CD4-positive, alpha-beta T cell treated with Interleukin-6 at 100 ng/mL for 8 hours (primary cell): ENCODE data around the gene SLC22A12.

Experiments
- DNase-seq: peaks from one replicate; pipeline ENCODE4 v3.0.0-alpha.2; 2020; ENCODE audit warnings: mixed read lengths, low spot score

Gene SLC22A12

DNA sequence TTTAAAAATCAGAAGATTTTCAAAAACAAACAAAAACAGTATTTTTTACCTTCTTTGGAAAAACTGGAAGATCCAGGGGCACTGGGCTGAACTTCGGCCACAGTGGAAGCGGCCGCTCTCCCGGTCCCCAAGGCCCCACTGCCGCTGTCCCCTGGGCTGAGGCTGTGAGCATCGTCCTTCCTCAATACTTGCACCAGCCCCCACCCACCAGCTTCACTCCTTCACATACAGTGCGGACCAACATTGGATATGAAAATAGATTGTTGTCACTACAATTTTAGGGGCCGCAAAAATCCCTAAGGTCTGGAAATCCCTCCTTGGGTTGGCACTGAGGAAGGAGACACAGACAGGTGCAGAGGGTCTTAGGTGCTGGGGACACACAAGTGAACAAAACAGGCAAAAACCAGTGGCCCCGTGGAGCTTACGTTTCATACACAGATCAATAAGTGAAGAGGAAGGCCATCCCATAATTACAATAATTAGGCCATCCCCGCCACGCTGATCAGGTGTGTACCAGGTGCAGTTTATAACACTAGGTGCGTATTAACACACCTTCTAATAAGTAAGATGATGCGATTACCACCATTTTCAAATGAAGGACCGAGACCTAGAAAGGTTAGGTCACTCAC is 28.2 kb upstream of the SLC22A12 start:
- DNase-seq: no peak

DNA sequence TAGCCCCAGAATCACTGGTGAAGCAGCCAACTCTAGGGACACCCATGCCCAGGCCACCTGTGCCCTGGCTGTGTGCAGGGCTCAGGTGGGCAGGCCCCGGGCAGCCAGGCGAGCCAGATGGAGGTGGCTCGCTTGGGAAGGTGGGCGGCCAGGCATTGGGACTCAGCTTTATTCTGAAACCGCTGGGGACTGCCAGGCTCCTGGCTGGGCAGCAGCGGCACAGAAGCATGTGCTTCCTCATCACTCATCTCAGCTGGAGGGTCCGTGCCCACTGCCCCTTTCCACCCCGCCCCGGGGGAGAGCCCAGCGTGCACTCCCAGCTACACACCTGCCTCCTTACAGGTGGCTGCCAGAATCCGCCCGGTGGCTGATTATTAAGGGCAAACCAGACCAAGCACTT is 27.1 kb upstream of the SLC22A12 start:
- DNase-seq: no peak

DNA sequence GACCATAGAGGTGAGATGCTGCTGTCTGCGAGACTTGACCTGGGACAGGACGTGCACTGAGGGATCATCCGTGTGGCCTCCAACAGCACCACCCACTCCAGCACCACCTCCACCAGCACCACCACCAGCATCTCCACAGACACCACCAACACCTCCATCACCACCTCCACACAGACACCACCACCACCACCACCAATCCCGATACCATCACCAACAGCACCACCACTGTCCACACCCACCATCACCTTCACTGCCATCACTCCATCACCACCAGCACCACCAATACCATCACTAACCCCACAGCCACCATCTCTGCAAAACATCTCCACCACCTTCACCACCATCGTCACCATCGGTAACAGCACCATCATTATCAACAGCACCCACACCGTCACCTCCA is 26.6 kb upstream of the SLC22A12 start:
- no peak for DNase-seq

DNA sequence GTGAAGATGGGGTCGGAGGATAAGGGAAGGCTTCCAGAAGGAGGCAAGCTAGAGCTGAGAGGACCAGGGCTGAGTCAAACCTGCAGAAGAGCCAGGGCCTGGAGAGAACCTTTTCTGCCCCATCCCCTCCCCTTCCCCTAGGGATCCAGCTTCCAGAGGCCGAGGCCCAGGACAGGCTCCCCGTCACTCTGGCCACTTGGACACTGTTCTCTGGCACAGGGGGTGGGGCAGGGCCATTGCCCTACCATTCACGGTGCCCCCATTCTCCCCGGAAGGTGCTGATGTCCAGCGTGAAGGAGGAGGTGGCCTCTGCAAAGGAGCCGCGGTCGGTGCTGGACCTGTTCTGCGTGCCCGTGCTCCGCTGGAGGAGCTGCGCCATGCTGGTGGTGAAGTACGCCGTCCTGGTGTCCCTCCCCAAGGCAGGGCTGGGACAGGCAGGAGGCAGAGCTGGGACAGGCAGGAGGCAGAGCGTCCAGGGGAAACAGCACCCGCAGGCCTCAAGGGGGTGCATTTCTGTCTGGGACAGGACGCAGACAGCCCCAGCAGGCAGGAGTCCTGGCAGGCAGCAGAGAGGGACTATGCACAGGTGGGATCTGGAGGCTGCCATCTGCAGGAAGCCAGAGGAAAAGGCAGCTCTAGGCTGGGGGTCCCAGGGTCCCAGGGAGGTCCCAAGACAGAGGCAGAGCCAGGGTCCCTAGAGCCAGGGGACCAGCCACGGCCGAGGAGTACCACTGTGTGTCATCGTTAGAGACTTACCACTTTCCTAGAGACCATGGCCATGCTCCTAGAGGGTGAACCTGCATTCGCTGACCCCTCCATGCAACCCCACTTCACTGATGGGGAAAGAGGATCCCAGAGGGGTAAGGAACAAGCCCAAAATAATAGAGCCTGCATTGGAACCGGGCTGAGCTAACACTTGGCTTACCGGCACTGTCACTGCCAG is 25.8 kb upstream of the SLC22A12 start:
- DNase-seq: no peak

DNA sequence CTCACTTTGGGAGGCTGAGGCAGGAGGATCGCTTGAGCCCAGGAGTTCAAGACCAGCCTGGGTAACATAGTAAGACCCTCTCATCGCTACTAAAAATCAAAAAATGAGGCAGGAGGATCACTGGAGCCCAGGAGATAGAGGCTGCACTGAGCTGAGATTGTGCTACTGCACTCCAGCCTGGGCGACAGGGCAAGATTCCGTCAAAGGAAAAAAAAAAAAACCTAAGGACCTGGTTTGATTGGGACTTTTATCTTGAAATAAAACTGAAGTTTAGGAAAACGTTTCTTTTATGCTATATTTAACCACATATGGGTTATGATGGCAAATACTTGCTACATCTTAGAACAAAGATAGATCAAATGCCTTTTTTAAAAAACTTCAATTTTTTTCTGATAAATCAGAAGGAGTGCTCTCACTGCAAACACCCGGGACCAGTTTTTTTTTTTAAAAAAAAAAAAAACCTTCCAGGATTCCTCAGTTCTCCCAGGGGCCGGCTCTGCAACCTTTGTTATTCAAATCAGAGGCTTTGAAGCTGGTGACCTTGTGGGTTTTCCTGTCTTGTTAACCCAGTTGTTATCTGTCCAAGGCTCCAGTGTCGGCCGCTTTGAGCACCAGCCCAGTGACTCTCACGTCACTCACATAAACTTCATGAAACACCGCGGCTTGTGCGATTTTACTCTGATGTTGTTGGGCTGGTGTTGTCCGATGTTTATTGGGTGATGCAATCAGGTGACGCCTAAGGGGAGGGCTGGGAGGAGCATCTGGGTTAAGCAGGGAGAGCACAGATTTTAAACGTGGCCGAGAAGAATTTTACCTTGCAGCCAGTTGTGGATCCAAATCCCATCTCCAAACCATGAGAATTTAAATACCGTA is 24.7 kb upstream of the SLC22A12 start:
- peak; percentile 6 for DNase-seq

DNA sequence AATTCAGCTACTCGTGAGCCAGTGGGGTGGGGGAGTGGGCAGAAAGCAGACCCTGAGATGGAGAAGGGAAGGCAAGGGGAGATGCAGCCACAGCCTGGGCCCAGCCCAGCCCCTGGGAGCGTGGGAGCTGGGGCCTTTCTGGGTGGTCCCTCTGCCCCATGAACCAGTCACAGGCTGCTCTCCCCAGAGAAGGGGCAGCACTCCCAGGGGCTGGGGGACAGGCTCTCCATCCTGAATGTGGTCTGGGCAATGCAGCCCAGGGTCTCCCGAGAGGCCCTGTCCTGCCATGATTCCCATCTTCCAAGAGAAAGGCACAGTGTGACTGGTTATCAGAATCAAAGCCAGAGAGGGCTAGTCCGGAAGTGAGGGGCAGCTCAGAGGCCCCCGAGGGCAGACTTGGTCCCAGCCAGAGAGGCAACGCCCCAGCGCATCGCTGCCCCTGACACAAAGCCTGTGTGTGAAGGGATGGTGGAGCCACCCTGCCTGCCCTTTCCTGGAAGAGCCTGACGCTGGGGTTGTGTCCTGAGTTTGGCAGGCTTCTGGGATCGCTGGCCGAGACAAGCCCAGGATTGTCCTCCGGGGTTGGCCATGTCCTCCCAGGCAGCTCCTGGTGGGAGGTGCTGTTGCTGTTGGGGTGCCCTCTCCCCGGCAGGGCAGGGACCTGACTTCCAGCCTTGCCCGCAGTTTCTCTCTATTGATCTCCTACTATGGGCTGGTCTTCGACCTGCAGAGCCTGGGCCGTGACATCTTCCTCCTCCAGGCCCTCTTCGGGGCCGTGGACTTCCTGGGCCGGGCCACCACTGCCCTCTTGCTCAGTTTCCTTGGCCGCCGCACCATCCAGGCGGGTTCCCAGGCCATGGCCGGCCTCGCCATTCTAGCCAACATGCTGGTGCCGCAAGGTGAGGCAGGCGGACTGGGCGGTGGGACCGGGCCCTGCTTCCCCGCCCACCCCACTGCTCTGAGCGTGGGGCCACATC is 23.8 kb upstream of the SLC22A12 start:
- DNase-seq: no peak

DNA sequence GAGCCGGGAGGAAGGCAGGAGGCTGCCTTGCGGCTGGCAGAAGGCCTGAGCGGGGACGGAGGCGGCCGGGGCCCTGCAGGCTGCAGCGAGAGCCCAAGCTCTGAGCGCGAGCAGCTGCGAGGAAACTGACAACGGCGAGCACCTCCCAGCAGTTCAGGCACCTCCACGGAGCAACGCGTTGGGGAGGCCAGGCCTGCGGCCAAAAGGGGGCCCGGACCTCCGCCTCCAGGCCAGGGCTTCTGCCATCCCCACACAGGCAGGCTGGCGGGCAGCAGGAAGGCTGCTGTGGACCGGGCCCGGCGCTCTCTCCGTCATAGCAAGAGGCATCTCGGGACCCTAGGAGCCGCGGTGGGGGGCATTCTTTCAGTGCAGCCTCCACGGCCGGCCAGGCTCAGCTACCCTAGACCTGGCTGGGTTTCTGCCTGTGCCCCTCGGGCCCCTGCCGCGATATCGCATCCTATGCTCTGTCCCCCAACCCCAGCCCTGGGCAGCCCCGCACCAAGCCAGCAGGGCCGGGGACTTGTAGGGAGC is 22.9 kb upstream of the SLC22A12 start:
- DNase-seq: no peak

DNA sequence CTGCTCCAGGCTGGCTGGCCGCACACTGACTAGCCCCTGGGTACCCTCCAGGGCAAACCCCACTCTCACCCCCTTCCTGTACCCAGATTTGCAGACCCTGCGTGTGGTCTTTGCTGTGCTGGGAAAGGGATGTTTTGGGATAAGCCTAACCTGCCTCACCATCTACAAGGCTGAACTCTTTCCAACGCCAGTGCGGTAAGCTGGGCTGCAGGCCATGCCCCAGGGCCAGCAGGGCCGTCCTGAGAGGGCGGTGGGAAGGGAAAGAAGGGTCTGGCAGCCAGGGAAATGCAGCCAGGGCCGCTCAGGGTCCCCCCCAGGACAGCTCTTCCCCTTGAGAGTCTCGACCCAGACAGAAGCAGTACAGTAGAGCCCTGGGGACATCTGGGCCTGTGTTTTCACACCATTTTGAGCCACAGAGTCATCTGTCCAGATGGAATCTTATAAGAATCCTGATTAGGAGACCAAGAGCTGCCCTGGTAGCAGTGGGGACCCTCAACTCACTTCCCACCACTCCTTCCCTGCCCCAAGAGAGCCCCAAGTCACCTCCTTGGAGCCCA is 22.4 kb upstream of the SLC22A12 start:
- DNase-seq: no peak

DNA sequence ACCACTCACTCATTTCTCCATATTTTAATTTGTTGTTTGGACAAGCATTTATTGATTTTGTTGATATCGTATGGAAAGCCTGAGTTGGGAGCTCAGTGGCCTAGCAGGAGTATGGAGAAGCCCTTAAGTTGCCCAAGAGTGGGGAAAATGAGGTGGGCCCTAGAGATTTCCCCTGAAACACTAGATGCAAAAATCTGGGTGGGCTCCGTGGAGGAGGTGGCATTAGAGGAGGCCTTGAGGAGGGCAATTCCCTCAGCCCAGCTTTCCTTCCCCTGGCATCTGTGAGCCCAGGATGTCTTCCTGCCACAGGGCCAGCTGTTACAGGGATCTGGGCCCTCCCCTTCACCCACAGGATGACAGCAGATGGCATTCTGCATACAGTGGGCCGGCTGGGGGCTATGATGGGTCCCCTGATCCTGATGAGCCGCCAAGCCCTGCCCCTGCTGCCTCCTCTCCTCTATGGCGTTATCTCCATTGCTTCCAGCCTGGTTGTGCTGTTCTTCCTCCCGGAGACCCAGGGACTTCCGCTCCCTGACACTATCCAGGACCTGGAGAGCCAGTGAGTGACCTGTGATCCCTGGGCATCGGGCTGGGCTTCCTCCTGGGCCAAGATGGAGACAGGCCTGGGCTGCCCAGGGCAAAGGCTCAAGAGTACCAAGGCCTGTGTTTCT is 21.6 kb upstream of the SLC22A12 start:
- DNase-seq: no peak

DNA sequence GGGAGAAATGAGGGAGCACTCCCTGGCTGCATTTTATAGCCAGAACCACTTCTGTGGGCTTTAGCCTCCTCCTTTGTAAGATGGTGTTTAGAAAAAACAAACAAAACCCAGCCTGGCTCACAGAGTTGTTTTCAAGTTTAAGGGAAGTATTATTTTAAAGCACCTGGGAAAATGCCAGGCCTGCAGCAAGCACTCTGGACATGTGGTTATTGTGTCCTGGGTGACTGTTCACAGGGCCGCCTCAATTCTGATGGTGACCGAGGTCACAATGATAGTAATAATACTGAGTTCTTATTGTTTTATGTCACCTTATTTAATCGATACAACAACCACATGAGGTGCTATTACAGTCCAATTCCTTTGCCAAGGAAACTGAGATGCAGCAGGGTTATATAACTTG is 20.7 kb upstream of the SLC22A12 start:
- no peak for DNase-seq

DNA sequence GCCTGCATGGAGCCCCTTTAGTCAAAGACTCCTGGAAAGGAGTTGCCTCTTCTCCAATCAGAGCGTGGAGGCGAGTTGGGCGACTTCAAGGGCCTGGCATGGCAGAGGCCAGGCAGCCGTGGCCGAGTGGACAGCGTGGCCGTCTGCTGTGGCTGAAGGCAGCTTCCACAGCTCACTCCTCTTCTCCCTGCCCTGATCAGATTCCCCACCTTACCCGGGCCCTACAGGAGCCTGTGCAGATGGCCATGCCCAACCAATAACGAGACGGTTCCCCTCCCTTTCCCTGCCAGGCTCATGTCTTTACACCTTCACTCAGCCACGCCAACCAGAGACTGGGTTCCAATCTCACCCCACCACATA is 20.0 kb upstream of the SLC22A12 start:
- DNase-seq: no peak

DNA sequence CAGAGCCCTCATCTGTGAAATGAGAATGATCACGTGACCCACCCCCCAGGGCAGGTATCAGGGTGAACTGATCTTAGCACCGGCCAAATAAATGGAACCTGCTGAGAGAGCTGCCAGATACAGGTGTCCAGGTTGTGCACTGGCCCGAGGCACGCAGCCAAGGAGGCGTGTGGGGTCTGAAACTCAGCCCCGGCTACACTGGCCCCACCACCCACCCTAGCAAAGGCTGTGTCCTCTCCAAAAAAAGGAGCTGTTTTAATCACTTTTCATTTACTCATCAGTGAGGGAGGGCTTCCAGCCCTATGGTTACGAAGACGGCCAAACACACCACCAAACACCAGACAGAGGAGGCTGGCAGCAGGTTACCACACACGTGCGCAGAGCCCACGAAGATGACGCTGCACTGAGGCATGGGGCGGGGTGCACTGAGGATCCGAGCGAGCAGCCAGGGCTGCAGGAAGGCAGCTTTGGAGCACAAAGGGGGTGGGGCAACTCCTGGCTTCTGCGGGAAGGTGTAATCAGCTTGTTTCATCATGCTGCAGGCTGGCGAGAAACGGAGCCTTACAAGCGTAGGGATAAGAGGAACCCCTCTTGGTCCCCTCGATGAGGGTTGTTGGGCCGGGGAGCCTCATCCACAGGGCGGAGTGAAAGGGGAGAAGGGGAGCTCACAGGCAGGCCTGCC is 19.5 kb upstream of the SLC22A12 start:
- no peak for DNase-seq

DNA sequence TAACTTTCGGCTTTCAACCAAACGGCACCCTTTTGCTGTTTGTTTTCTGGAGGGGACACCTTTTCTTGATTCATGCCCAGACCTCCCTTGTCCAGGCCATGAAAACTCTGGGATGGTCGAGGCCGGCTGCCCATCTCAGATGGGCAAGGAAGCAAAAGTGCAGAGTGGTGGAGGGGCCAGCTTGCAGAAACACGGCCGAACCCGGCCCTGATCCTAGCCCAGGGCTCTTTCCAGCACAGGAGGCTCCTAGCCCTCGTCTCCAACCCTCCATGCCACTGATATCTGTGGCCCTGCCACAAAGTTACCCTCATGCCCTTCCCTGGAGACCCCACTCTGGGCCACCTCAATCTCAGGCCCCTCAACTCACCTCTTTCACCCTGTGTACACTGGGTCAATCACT is 18.9 kb upstream of the SLC22A12 start:
- DNase-seq: no peak

DNA sequence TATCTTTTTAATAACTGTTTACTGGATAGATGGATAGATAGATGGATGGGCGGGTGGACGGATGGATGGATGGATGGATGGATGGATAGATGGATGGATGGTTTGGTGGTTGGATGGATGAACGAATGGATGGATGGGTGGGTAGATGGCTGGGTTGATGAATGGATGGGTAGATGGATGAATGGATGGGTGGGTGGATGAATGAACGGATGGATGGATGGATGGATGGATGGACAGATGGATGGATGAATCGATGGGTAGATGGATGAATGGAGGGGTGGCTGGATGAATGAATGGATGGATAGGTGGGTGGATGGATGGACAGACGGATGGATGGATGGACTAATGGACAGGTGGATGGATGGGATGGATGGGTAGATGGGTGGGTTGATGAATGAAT is 13.8 kb upstream of the SLC22A12 start:
- no peak for DNase-seq

DNA sequence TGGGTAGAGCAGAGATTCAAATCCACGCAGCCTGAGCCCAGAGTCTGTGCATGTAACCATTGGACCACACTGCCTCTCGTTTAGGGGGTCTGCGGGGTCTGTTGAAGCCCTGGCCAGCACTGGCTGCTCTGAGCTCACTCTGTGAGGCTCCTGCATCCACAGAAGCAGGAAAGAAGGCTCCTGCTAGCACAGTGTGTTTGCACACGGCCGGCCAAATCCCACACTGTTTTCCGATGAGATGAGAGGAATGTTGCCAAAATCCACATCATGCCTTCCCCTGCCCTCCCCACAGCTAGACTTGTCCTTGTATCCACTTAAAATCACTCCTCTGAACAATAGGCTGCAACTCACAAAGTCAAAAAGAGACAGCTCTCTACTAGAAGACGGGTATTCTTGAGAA is 10.6 kb upstream of the SLC22A12 start:
- DNase-seq: no peak

DNA sequence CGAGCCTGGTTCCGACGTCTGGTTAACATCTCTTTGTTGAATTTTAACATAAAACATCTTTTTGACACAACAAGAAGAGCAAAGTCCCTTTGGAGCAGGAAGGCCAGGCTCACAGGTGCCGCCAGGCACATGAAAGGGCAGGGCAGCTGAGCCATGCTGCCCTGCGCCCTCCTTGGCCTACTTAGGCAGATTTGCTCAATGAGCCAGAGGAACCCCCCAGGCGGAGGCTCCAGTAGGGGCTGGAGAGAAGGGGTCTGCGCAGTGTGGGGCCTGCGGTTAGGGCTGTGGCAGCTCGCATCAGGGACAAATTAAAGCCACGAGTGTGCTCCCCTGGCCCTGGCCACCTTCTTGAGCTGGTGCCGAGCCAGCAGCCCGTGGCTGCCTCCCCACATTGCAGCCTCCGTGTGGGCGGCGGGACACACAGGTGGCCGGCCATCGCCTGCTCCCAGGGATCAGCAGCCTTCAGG is 9.9 kb upstream of the SLC22A12 start:
- no peak for DNase-seq

DNA sequence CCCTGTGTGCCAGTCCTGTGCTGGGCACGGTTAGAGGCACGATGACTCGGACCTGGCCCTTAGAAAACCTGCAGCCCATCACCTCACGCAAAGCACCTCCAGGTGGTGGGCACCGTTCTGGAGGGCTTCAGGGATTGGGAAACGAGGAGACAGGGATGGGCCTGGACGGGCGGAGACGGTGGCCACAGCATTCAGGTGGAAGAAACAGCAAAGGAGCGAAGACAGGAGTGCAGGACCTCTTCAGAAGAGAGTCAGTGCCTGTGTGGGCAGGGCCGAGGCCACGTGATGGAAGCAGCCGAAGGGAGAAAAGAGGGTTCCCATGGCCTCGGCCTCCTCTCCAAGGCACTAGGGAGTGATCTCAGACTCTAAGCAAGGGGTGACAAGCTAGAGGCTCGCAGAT is 8.1 kb upstream of the SLC22A12 start:
- no peak for DNase-seq

DNA sequence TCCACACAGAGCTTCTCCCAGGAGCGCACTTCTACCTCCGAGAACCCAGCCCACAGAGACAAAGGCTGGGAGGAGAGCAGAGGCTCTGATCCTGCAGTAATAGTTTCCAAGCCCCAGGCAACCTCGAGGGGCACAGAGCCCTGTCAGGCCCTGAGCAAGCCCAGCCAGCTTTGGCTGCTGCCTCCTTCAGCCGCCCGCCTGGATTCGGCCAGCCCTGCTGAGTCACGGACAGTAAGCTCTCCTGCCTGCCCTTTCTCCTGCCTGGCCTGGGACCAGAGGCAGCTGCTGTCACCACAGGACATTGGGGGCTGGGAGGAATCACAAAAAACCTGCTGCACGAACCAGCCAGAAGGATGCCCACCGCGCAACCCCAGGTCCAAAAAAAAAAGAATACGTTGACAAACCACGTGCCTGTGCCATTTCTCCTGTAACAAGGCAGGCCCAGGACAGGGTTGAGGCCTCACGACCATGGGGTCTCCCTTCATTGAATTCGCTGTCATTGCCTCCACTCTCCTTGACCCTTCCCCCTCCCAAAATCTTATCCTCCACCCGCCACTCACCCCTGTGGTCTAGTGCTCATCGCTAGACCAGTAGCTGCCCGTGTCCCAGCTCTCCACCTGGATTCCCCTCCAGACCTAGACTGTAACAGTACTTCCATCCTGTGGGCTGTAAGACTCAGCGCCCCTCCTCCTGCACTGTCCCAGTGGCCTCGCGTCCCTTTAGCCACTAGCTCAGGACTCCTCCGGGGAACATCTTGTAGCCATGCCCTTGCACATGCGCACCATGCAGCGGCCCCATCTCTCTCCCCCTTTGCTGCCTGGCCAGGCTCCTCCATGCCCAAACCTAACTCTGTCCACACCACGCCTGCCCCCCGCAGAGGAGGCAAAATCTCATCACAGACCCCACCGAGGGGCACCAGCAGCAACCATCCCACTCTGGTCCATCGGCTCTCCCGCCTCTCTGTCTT is 7.4 kb upstream of the SLC22A12 start:
- no peak for DNase-seq
